Hematopoietic multipotent progenitor cell treated with erythropoietin and hydrocortisone succinate and interleukin-3 and kit ligand, for 4 days (in vitro differentiated cells): ENCODE results near the gene DOP1A.

Experiments
- DNase-seq: peaks from one replicate; pipeline ENCODE4 v3.0.0-alpha.2; 2015

Gene DOP1A

DNA sequence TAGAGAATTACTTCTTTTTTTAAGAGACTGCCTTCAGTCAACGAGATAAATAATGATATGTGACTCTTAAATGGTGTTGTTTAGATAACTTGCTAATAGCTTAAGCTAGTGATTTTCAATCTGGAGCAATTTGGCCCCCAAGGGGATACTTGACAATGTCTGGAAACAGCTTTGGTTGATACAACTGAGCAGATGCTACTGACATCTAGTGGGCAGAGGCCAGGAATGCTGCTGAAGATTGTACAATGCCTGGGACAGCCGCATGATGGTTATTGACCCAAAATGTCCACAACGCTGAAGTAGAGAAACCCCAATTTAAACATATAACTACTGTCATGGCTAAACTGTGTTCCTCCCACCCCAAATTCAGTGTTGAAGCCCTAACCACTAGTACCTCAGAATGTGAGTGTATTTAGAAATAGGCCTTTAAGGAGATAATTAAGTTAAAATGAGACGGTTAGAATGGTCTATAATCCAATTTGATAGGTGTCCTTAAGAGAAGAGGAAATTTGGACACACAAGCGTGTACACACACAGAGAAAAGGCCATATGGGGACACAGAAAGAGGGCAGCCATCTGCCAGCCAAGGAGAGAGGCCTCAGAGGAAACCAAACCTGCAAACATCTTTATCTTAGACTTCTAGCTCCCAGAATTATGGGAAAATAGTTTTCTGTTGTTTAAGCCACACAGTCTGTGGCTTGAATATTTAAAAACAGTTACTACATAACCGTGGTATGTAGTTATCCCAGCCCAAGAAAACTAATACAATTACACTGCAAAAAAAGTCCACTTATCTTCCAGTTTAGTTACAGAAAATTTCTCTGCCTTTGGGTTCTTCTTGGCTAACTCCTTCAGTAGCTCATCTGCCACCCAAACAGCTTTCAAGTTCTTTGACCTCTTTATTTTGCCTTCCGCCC, 147.9 kb downstream of the DOP1A start:
- DNase-seq, result peak; percentile 87

DNA sequence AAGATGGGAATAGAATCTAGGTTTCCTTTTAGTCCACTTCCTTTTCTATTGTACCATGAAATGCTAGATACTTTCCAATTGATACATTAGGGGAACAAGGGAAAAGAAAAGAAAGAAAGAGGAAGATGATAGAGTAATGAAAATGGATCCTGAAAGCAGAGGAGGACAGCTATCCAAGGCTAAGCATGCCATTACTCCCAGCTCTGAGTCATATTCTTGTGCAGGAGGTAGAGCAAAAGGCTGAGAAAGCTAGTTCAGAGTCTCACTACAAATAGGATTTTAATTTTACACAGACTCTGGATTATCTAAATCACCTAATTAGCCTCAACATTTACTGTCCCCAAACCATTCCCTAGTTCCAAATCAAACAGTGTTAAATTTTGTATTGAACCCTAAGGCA, 149.3 kb downstream of the DOP1A start:
- no peak for DNase-seq
